PC-3 (cell line): Measurements from ENCODE around the gene BMP7.

Experiments
- CTCF ChIP-seq: fragments of 300-600 bp; sonication (generic); conservative IDR thresholded peaks from 2 replicates; pipeline ENCODE4 v1.5.1; 2017; ENCODE audit warnings: antibody characterized with exemption, low read depth, mild to moderate bottlenecking, low read length
- EZH2phosphoT487 ChIP-seq: fragments of 300-600 bp; sonication (generic); IDR thresholded peaks from 2 replicates; pipeline ENCODE4 v1.6.1; 2018; ENCODE audit warnings: mild to moderate bottlenecking, antibody characterized with exemption, low read length, borderline replicate concordance

GRCh38 chr20:57186192-57186591 is 80.2 kb downstream of the BMP7 start:
- TF ChIP-seq CTCF (no peak), EZH2phosphoT487 (no peak)
